NCI-H510A treated with DMSO at 0.1 percent for 48 hours (cell line): ENCODE data around the gene RCN1.

Experiments used
- DNase-seq: peaks from one replicate; lab custom pipeline; 2025; lab: John Stamatoyannopoulos, UW

Gene RCN1

DNA sequence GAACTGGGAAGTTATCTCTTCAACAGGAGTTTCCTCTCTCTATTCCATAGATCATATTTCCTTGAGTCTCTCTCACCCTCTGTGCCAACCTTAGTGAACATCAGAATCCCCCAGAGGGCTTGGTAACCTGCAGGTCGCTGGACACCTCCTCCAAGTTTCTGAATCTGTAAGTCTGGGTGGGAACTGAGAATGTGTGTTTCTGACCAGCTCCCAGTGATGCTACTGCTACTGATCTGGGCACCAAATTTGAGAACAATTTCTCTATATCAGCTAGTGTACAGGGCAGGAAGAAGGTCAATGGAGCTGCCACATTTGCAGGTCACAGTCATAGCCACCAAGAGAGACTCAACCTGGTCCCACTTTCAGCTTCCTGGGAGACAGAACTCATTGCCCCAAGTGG lies 62.9 kb downstream of the RCN1 start:
- DNase-seq, result no peak

- no peak for DNase-seq
Observed at GRCh38 chr11:32154275-32154674, 63.4 kb downstream of the RCN1 start.
